T-helper 9 cell (primary cell): Measurements from ENCODE around the gene FKBP15.
"Not testable (repeated sequence)": the region's sequence is repeated elsewhere in the genome, so short reads cannot be mapped to it uniquely, and the experiment has no call there.

Experiments used
- DNase-seq: peaks from one replicate; pipeline ENCODE4 v3.0.0-alpha.2; 2020

The FKBP15 gene

DNA sequence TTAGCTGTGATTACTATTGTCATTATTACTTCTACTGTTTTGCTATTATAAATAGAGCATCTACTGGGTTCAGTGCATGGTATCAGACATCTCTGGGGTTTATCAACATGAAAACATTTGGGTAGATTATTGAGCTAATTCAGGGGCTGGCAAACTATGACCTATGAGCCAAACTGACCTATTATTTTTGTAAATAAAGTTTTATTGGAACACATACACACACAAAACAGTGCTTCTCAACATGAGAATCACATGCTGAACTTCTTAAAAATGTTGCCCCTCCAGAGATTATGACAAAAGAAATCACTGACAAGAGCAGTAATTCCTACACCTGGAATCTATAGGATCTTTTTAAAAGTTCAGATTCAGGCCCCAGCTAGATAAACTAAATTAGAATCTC is 39.9 kb downstream of the FKBP15 start:
- DNase-seq, result no peak

DNA sequence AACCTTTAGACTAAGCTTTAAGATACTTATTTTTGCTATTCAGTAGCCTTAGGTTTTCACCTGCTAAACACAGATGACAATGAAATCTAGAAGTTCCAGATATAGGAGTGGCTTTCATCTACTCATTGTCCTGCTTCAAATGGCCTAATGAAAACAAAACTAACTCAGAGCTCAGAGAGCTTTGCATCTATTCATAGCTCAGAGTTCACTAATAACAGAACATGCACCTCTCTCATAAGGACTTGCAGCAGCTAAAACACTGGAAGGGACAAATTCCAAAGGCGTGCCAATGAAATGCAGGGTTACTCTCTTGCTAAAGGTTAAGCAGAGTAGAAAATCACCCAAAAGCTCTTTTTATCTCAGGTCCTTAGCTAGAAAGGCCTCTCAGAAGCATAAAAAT is 41.2 kb downstream of the FKBP15 start:
- no peak for DNase-seq

DNA sequence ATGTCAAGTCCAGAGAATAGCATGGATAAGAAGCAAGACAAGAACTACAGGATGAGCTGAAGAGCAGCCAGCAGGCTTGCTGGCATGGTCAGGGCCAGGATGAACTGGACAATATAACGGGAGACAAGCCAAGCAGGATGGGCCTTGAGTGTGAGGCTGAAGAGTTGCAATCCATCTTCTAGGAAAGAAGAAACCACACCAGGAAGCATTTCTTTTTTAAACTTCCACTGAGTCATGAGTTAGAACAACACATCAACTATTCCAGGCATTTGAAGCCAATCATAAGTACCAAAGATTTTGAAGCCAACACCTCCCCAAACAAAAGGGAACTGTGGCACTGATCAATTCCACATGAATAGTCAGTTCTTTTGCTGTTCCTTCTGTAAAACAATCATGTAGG is 43.0 kb downstream of the FKBP15 start:
- DNase-seq, result no peak

DNA sequence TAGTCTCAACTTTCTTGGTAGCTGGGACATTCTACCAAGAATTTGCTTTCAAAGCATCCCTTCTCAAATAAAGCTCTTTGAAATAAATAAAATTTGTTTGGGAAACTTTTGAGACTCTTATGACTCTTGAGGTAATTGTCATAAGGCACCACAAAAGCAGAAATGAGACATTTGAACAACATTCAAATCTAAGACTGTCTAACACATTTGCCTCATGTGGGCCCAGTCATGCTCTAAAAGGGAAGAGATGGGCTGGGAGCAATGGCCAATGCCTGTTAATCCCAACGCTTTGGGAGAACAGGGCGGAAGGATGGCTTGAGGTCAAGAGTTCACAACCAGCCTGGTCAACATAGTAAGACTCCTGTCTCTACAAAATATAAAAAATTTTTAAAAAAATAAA is 43.8 kb downstream of the FKBP15 start:
- no peak for DNase-seq

DNA sequence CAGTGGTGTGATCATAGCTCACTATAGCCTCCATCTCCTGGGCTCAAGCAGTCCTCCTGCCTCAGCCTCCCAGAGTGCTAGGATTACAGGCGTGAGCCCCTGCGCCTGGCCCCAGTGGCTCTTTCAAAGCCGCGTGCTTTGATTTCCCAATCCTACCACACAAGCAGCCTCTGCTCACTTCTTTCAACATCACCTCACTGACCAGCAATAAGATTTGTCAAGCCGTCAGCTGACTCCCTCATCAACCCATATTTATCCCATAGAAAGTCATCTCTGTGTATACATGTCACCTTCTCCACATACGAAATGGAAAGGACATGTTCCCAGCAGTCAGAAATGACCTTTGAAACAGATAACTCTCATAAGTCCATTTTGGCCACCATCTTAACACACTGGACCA is 44.3 kb downstream of the FKBP15 start:
- DNase-seq, result no peak

DNA sequence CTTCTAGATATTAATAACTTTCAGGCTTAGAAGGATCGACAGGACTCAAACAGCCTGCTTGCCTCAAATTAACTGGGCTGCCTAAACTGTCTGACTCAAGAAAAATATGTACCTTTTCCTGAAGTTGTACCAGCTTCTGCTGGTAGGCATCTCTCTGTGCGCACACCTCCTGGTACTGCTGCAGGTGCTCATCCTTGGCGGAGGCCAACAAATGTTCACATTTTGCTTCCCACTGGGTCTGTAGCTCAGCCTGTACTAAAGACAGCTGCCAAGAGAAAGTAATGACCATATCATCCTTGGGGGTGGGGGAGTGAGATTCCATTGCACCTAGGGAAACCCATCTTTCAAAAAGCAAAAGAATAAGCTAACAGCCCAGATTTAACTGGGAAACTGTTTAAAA is 47.7 kb downstream of the FKBP15 start:
- no peak for DNase-seq

DNA sequence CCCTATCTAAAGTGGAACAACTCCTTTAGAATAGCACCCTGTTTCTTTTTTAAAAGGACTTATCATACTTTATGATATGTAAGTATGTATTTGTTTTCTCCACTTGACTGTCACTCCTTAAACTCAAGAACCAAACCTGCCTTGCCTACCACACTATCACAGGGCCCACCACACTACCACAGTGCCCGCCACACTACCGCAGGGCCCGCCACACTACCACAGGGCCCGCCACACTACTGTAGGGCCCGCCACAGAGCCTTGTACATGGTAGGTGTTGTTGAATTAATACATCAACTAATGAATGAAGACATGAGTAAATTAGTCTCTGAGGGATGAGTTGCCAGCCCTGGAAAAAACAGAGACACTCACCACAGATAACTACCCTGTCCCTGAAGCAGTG is 52.3 kb downstream of the FKBP15 start:
- no peak for DNase-seq

DNA sequence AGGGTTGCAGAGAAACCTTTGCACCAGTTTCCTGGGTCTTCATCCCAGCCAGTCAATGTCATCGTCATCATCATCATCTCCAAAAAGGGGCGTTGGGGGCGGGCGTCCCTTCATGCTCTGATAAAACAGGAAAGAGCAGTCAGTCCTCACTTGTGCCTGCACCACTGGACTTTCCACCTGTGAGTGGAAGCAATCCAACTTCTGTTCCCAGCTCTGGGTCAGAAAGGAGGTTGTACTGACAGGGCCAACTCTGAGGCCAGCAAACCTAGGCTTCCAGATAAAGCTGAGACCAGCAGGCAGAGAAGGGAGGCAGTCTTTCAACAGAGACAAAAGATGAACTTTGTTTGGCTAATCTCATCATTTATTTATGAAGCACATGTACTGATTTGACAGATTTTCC is 55.0 kb downstream of the FKBP15 start:
- no peak for DNase-seq

DNA sequence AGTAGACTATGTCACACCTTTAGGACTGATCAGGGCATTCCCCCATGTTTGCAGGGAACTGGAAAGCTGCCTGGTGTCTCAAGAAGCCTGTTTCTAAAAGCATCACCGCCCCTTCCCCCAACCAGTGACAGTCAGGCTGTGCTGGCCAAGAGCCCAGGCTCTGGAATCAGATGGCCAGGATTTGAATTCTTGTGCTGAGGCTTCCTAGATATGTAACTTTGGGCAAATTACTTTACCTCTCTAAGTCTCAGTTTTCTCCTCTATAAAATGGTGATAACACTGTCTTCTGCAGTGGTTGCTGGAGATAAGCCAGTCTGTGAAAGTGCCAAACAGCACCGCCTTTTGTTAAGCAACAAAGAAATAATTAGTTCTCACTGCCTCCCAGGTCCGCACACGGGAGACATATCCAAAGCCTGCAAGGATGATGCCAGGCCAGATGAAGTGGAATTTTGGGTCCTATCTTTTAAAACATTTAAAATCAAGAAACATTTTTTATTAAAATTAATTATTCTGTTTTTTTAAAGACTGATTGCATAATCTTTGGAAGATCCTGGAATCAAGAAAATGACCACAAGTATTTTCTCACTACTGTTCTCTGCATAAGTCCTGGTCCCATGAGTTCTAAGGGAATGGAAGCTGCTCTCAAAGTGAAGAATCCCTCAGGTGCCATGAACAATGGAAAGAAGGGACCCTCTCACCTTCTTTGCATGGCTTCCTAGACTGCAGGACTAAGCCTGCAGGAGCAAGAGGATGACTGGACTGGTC is 56.4 kb downstream of the FKBP15 start:
- DNase-seq, result no peak

DNA sequence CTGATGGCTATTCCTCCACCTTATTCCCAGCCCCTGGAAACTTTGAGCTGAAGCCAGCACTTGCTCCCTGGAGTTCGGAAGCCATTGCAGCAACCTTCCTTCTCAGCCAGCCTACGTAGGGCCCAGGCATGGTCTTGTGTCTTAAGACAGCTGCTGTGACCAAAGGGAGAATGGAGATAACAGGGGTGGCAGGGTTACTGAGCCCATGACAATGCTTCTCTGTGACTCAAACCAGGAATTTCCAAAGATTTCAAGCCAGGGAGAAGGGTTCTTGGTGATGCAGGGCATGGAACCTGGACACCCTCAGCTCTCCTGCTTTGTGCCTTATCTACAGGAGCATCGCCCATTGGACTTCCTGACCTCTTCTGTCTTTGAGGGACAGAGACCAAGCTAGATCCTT is 58.1 kb downstream of the FKBP15 start:
- DNase-seq, result no peak

DNA sequence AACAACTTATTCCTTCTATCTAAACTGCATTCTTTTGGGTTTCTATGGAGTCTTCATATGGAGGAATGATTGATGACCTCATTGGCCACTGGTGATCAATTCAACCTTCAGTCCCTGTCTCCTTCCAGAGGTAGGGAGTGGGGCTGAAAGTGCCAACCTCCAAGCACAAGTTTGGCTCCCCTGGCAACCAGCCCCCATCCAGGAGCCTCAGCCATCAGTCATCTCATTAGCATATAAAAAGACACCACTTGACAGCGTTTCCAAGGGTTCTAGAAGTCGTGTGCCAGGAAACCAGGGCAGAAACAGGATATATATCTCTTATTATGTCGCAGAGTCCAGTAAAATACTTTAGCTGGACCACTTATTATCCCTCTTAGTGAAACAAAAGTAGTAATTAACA is 60.5 kb downstream of the FKBP15 start:
- DNase-seq, result no peak

DNA sequence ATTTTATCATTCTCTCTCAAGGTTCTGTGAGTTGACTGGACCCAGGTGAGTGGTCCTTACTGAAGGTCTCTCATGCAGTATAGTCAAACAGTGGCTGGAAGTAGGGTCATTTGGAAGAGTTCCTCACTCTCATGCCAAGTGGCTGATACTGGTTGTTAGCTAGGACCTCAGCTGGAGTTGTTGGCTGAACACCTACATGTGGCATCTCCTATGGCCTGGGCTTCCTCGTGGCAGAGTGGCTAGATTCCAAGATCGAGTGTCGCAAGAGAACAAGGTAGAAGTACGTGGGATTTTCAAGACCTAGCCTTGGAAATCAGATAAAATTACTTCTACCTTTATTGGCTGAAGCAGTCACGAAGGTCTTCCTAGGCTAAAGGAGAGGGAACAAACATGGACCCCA is 62.6 kb downstream of the FKBP15 start:
- DNase-seq, result no peak

DNA sequence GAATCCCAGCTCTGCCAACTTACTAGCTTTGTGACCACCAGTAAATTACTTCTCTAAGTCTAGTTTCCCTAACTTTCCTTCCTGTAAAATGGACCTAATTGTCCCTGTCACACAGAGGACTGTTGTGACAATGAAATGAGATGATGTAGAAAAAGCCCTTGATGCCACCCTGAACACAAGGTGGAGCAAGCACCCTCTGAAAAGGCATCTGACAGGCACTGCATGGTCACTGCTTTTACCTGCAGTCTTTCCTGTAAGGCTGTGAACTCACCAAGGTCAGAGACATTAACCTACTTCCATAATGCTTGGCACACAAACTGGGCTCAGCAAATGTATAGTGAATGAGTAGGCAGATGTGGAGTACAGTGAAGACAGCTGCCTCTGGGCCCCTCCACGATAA is 64.2 kb downstream of the FKBP15 start:
- DNase-seq, result no peak

DNA sequence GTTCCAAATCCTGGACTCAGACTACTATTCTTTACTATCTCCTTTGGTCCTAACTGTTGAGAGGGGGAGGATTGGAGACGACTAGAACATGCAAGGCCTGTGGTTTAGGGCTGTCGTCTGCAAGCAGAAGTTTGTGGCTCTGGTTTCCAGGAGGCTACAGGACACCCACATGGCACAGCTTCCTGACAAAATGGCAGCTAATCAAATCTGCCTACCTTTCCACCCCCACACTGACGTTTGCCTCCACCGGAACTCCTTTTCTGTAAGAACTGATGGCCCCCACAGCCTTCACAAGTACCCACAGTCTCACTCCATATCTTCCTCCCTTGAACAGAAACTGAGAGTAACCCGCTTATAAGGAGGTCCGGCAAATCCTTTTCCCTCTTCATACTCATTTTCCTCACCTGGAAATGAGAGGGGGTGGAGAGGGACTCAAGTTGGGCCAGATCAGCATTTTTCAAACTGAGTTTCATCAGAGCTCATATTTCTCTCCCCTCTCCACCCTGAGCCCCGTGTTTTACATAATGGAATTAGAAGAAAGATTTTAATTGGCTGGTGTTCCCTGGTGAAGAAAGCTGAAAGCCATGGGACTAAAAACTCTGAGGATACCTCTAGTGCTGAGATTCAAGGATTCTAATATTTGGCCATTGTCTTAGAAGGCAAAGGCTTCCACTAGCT is 65.0 kb downstream of the FKBP15 start:
- DNase-seq, result no peak

DNA sequence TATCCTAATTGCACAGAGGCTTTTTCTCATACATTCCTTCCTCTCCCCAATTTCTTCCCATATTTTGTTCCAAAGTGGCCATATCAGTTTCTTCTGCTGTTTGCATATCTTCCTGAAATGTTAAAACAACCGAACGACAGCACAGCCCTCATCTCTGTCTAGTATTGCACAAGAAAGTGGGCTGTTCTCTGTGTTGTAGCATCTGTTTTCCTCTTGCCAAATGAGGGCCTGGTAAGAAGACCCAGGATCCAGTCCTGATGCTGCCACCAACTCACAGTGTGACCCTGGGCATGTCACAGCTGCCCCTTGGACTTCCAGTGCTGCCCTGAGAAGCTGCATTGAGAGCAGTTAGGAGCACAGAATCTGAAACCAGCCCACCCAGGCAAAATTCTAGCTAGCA is 66.1 kb downstream of the FKBP15 start:
- DNase-seq, result no peak

DNA sequence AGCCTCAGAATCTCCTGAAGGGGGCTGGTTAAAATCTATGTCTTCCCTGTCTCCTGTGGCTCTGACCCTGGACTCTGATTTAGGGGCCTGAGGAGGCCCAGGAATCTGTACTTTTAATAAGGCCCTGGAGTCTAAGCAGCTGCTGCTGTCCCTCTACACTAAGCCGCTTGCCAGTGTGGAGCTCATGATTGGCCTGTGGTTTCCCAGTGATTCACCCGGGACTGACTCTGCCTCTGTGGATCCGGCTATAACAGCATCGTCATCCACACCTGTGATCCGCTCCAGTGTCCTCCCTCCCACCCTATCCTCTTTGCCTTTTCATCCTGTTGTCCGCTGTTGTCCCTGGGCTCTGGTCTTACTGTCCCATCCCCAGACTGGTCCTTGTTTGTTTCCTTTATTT is 66.6 kb downstream of the FKBP15 start:
- DNase-seq, result no peak

DNA sequence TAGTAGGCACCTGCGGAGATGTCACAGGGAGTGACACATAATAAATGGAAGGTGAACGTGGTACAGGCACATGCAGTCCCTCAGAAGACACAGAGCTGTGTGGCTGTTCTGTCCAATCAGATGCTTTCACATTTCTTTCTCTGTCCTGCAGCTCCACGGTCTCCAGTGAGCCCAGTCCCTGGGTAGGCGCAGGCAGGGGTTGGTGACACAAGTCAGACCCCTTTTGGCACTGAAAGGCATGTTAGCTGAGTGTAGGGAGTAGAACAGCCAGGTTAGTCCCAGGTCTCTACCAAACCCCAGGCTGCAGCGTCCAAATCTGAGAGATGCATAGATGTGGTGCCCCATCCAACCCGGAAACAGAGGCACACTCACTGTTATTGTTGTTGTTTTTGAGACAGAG is 67.5 kb downstream of the FKBP15 start:
- DNase-seq, result no peak

DNA sequence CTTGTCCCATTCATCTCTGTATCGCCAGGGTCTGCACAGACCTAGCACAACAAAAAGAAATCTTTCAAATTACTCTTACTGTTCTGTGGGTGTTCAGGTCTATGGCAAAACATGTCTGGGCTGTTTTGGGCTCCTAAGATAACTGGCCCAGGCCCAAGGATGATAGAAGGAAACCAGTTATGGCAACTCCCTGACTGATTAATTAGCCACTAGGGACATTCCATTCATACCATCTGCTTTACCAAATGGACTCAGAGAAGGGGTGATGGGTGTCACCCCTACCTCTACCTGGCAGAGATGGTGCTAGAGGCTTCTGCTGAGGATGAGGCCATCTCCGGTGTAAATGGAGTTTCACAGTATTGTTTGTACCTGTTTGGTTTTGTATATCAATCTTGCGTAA is 68.4 kb downstream of the FKBP15 start:
- DNase-seq, result no peak

DNA sequence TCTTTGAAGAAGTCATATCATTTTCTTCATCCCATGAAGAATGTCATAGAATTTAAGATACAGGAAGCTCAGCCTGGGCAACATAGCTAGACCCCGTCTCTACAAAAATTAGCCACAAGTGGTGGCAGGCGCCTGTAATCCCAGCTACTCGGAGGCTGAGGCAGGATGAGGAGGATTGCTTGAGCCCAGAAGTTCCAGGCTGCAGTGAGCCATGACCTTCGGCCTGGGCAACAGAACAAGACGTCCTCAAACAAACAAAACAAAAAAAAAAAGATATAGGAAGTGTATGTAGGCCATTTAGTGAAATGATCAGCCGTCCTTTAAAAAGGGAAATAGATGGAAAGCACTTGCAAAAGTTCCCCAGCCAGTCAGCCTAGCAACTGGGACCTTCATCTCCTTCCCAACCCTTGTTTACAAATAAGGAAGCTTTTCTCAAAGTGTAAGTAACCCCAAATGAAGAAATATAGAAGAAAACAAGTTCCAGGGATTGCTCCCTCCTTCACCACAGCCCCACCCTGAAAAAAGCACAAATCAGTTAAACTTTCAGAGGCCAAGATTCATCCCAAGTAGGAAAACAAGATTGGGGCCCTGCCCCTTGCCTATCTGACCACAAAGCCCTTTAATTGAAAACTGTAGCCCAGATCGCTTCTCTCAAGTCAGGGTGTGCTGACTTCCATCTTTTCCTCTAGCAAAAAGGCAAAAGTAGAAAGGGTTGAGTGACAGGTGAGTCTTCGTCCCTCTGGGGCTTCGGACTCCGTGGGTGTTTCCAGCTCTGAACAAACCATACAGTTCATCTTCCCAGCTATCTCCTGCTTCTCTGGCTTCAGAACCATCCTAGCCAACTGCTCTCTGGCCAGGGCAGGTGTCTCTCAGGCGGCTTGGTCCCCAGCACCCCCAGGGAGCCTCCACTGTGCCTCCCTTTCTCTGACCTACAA is 69.1 kb downstream of the FKBP15 start:
- no peak for DNase-seq

DNA sequence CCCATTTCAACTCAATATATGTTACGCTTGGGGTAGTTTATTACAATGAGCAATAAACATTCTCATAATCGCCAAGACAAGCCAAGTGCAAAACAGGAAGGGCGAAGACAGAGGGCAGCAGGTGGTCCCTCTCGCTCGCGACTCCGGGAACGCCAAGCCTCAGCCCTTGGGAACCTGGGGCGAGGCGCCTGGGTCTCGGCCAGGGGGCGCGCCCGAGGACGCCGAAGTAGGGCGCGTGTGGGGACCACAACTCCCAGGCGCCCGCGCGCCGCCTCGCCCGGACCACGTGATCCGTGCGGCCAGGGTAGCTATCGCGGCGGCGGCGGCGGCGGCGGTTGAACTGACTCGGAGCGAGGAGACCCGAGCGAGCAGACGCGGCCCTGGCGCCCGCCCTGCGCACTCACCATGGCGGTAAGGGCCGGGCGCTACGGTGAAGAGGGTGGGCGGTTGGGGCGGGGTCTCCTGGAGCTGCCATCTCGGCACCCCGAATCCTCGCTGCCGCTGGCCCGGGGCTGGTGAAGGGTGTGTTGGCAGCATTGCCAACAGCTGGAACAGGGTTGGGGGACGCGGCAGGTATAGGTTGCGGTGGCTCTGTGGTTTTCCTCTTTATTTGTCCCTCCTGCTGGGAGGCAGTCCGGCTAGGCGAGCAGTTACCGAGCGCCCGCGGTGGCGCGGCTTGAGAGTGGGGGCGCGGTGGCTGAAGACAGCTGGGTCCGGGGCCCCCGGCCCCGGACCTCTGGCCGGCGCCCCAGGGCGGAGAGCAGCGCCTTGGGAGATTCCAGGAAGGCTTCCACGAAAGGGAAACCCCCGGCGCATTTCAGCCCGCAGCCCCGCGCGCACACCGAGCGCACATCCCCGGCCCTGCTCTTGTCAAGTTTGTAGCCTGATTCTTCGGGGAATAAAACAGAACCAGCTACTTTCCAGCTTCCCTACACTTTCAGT is 70.1 kb downstream of the FKBP15 start, which contains the start of gene SLC31A2:
SLC31A2 (plus strand) TSS at position 338 of the 942 bp plus-strand sequence; CDS start at position 406, 68 bp downstream.
- DNase-seq, result peak; percentile 82

DNA sequence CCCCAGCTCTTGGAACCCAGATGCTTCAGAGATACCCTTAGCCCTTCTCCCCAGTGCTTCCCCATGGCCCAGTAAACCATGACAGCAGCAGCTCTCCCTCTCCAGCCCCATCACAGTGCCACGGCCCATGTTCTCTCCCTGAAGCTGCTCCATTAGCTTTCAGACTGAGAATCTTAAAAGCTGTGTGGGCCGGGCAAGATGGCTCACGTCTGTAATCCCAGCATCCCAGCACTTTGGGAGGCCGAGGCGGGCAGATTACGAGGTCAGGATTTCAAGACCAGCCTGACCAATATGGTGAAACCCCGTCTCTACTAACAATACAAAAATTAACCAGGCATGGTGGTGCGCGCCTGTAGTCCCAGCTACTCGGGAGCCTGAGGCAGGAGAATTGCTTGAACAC is 71.5 kb downstream of the FKBP15 start:
- DNase-seq, result not testable (repeated sequence)

DNA sequence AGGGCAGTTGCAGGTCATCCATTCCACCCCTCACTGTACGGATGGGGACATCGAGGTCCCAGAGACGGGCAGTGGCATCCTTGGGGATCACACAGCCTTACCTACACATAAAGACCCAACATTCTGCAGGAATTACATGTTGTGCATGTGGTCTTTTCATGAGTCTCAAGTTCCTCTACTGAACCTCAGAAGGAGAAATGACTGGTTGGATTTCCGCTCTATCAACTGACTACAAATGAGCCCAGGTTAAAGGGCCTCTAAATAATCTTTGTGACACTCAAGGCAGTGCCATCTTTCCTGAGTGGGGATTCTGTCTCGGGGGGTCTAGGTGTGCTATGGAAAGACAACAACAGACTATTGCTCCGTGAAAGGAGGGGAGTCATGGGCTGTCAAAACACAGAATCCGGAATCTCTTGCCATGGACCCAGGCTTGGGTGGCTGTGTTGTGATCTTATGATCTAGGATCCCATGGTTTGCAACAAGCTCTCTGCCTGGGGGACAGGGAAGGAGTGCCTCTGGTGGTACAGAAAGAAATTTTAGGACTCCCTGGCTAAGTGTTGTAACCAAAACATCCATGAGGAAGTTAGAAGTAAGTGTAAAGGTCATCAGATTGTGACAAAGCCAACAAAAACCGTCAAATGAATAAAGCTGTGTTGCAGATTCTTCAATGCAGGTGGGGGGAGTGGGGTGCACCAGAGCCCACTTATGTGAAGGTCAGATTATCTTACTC is 72.1 kb downstream of the FKBP15 start:
- DNase-seq, result no peak
